HepG2 (cell line): ENCODE measurements around the gene AMIGO3. TPM values are rescaled to one million over a fixed set of nuclear protein-coding genes. Genes with fewer than 3 reads are reported as not detected.

Experiments used
- ATAC-seq: fragments of 200-7000 bp; cut with Tn5 transposase; 3 replicates; pipeline ENCODE4 v1.9.1; 2020; ENCODE audit warnings: mild to moderate bottlenecking, moderate library complexity
- BruUV-seq: library from RNA; stranded (reverse); fragments of 400-500 nt; replicated peaks from 2 replicates; lab custom pipeline; 2021; lab: Mats Ljungman, UMichigan
- CTCF ChIA-PET: fragments of 300-600 bp; formaldehyde crosslinking; extraction: SDS; loops from one replicate; lab custom pipeline; 2021; ENCODE audit warnings: low total read pairs, inconsistent platforms, low intra/inter-chr PET ratio; lab: Yijun Ruan, JAX
- POLR2A ChIA-PET: fragments of 350-600 bp; sonication (Branson Sonifier 250); formaldehyde crosslinking; loops from one replicate; lab custom pipeline; 2020; ENCODE audit warnings: antibody characterized with exemption, inconsistent platforms; lab: Yijun Ruan, JAX
- DNase-seq: peaks from one replicate; pipeline ENCODE4 v3.0.0-alpha.2; 2015; ENCODE audit warnings: low spot score
- FAIRE-seq: peaks from 3 replicates; lab custom pipeline; 2011; peaks lifted over from hg19 to GRCh38; lab: Jason Lieb, UNC
- H2AFZ ChIP-seq: one replicate; pipeline ENCODE4 v1.6.1; 2011; ENCODE audit warnings: low read length, inconsistent platforms
- H3K27ac ChIP-seq: fragments of 300-600 bp; 3 replicates; pipeline ENCODE4 v1.8.0; 2011; ENCODE audit warnings: mixed run types, mild to moderate bottlenecking, mixed read lengths, low read length, inconsistent platforms; ENCODE audit not compliant: insufficient read depth; ENCODE audit errors: extremely low read length
- H3K27me3 ChIP-seq, 2 experiments: fragments of 200-600 bp in 1 of 2; 2 replicates in 1 of 2; 3 replicates in 1 of 2; pipeline versions ENCODE4 v1.6.0 to v1.8.0; 2011; ENCODE audit warnings: low read length in 2 of 2, mild to moderate bottlenecking in 2 of 2, moderate library complexity in 2 of 2, inconsistent platforms in 1 of 2; ENCODE audit not compliant: insufficient read depth in 2 of 2, control insufficient read depth in 1 of 2
- H3K36me3 ChIP-seq, 2 experiments: fragments of 200-600 bp in 1 of 2; replicated peaks in 1 of 2; 2 replicates in 1 of 2; 3 replicates in 1 of 2; pipeline versions ENCODE4 v1.5.1 to v1.8.0; 2011; ENCODE audit warnings: low read length in 2 of 2, inconsistent platforms in 1 of 2; ENCODE audit not compliant: insufficient read depth in 2 of 2, control insufficient read depth in 1 of 2
- H3K4me1 ChIP-seq: 2 replicates; pipeline ENCODE4 v1.5.1; 2012; ENCODE audit warnings: low read length, inconsistent platforms; ENCODE audit not compliant: insufficient read depth
- H3K4me2 ChIP-seq: 2 replicates; pipeline ENCODE4 v1.6.0; 2011; ENCODE audit warnings: low read depth, low read length, inconsistent platforms
- H3K4me3 ChIP-seq, 3 experiments: fragments of 200-600 bp in 1 of 3; sonication (generic), shearing (Covaris generic) in 1 of 3; replicated peaks in 1 of 3; 2 replicates each; pipeline ENCODE4 v1.5.1; 2011 to 2016; ENCODE audit warnings: low read length in 3 of 3, inconsistent platforms in 2 of 3, low read depth in 2 of 3, mild to moderate bottlenecking in 2 of 3, control low read depth in 1 of 3, mixed read lengths in 1 of 3; ENCODE audit not compliant: insufficient read depth in 1 of 3
- H3K79me2 ChIP-seq: one replicate; pipeline ENCODE4 v1.6.1; 2011; ENCODE audit warnings: low read length, inconsistent platforms; ENCODE audit not compliant: insufficient read depth
- H3K9ac ChIP-seq: 2 replicates; pipeline ENCODE4 v1.6.0; 2011; ENCODE audit warnings: mild to moderate bottlenecking, low read depth, low read length, inconsistent platforms; ENCODE audit not compliant: insufficient read depth
- H3K9me3 ChIP-seq: 2 replicates; pipeline ENCODE4 v1.5.1; 2012; ENCODE audit warnings: mild to moderate bottlenecking, low read length
- H4K20me1 ChIP-seq: 2 replicates; pipeline ENCODE4 v1.6.0; 2011; ENCODE audit warnings: inconsistent platforms, mild to moderate bottlenecking, low read length, moderate library complexity; ENCODE audit not compliant: insufficient read depth
- AGO1 ChIP-seq: fragments of 200-400 bp; formaldehyde crosslinking; IDR thresholded peaks from 2 replicates; pipeline ENCODE4 v1.6.1; 2017; ENCODE audit warnings: mild to moderate bottlenecking, low read depth, low read length, moderate library complexity; ENCODE audit not compliant: poor library complexity, severe bottlenecking
- DPF2 ChIP-seq: sonication (generic); formaldehyde crosslinking; IDR thresholded peaks from 2 replicates; pipeline ENCODE4 v1.4.0; 2020; ENCODE audit warnings: mild to moderate bottlenecking, low read depth, missing genetic modification reagents, borderline replicate concordance
- HNRNPL ChIP-seq: fragments of 200-400 bp; formaldehyde crosslinking; IDR thresholded peaks from 2 replicates; pipeline ENCODE4 v1.6.1; 2017; ENCODE audit warnings: mild to moderate bottlenecking, low read depth, low read length
- IRX3 ChIP-seq: sonication (generic); formaldehyde crosslinking; IDR thresholded peaks from 2 replicates; pipeline ENCODE4 v1.8.1; 2023; ENCODE audit warnings: mild to moderate bottlenecking, low read depth, missing genetic modification reagents, borderline replicate concordance
- NR0B2 ChIP-seq: sonication (generic); formaldehyde crosslinking; IDR thresholded peaks from 2 replicates; pipeline ENCODE4 v1.4.0; 2020; ENCODE audit warnings: mild to moderate bottlenecking, missing genetic modification reagents
- PCBP1 ChIP-seq: fragments of 200-400 bp; formaldehyde crosslinking; IDR thresholded peaks from 2 replicates; pipeline ENCODE4 v1.6.1; 2017; ENCODE audit warnings: mild to moderate bottlenecking, low read depth, low read length, borderline replicate concordance
- PRPF4 ChIP-seq: fragments of 200-400 bp; formaldehyde crosslinking; IDR thresholded peaks from 2 replicates; pipeline ENCODE4 v1.6.1; 2016; ENCODE audit warnings: low read length, low read depth; ENCODE audit not compliant: poor library complexity, severe bottlenecking
- RFXAP ChIP-seq: sonication (generic); formaldehyde crosslinking; IDR thresholded peaks from 2 replicates; pipeline ENCODE4 v1.4.0; 2020; ENCODE audit warnings: missing genetic modification reagents, borderline replicate concordance
- SRSF9 ChIP-seq: fragments of 200-400 bp; formaldehyde crosslinking; IDR thresholded peaks from 2 replicates; pipeline ENCODE4 v1.6.1; 2018; ENCODE audit warnings: borderline replicate concordance, mild to moderate bottlenecking, low read depth, low read length; ENCODE audit not compliant: insufficient read depth, poor library complexity, severe bottlenecking
- ZKSCAN5 ChIP-seq: sonication (generic); formaldehyde crosslinking; IDR thresholded peaks from 2 replicates; pipeline ENCODE4 v1.5.1; 2020; ENCODE audit warnings: mild to moderate bottlenecking, missing genetic modification reagents
- ZNF224 ChIP-seq: sonication (generic); formaldehyde crosslinking; IDR thresholded peaks from 2 replicates; pipeline ENCODE4 v1.5.0; 2020; ENCODE audit warnings: mild to moderate bottlenecking, missing genetic modification reagents
- ZNF24 ChIP-seq: fragments of 450-650 bp; IDR thresholded peaks from 2 replicates; pipeline ENCODE4 v1.6.1; 2017; ENCODE audit warnings: antibody characterized with exemption, mild to moderate bottlenecking
- ZNF256 ChIP-seq: sonication (generic); formaldehyde crosslinking; conservative IDR thresholded peaks from 2 replicates; pipeline ENCODE4 v1.4.0; 2020; ENCODE audit warnings: missing genetic modification reagents
- ZNF496 ChIP-seq: sonication (generic); formaldehyde crosslinking; IDR thresholded peaks from 2 replicates; pipeline ENCODE4 v1.8.1; 2023; ENCODE audit warnings: mild to moderate bottlenecking, moderate library complexity, missing genetic modification reagents; ENCODE audit not compliant: insufficient replicate concordance
- ZNF558 ChIP-seq: sonication (generic); formaldehyde crosslinking; IDR thresholded peaks from 2 replicates; pipeline ENCODE4 v1.9.0; 2022; ENCODE audit warnings: mild to moderate bottlenecking, missing genetic modification reagents, borderline replicate concordance
- ZNF781 ChIP-seq: sonication (generic); formaldehyde crosslinking; IDR thresholded peaks from 2 replicates; pipeline ENCODE4 v1.5.1; 2020; ENCODE audit warnings: borderline replicate concordance, mild to moderate bottlenecking, missing genetic modification reagents; ENCODE audit errors: not compliant biosample characterization
- ZNF839 ChIP-seq: sonication (generic); formaldehyde crosslinking; IDR thresholded peaks from 2 replicates; pipeline ENCODE4 v1.4.0; 2020; ENCODE audit warnings: missing genetic modification reagents, mild to moderate bottlenecking, borderline replicate concordance
- WGBS: methylation state at CpG from one replicate; pipeline ENCODE4 v1.1.6; 2017; ENCODE audit warnings: low lambda C conversion rate; 5-methylcytosine and 5-hydroxymethylcytosine counted together
- in situ Hi-C: cut with HindIII; loops from 2 replicates; pipeline ENCODE4 v1.10.0; 2017; ENCODE audit warnings: low pct_unique_long_range_greater_than_20kb; ENCODE audit not compliant: extremely low pct_ligation_motif_present
- intact Hi-C: fragments of 100-400 bp; cut with micrococcal nuclease; formaldehyde crosslinking; loops from one replicate; pipeline ENCODE4 v1.10.0; 2022; ENCODE audit not compliant: unreplicated experiment
- polyA plus RNA-seq, 8 experiments: library from polyadenylated mRNA; depleted of rRNA in 3 of 8; stranded (reverse) in 7 of 8; unstranded in 1 of 8; fragments of >200 nt; fragmentation: Illumina TruSeq in 4 of 8; extraction: Trizol in 4 of 8; gene quantifications; 2 replicates each; pipeline versions ENCODE4 v1.2.1 to v1.2.3, GENCODE V29; 2011 to 2016; ENCODE audit warnings: low read depth in 4 of 8, missing spikeins in 1 of 8, mixed read lengths in 1 of 8; ENCODE audit not compliant: insufficient read depth in 1 of 8
- total RNA-seq, 5 experiments: library from RNA; depleted of rRNA; stranded (reverse); fragments of >200 nt; fragmentation: Illumina TruSeq; extraction: Trizol; gene quantifications; 2 replicates each; pipeline ENCODE4 v1.2.3, GENCODE V29; 2016; ENCODE audit warnings: low read depth in 1 of 5
- TF ChIP-seq, protein P1 (sequence below): sonication (generic); formaldehyde crosslinking; IDR thresholded peaks from 2 replicates; pipeline ENCODE4 v1.5.0; 2020; ENCODE audit warnings: missing genetic modification reagents
- TF ChIP-seq, protein P2 (sequence below): sonication (generic); formaldehyde crosslinking; IDR thresholded peaks from 2 replicates; pipeline ENCODE4 v1.9.0; 2022; ENCODE audit warnings: low read depth, missing genetic modification reagents

Gene AMIGO3
- total and polyA plus RNA-seq, 2 of the 13 experiments (the other 11 are each of a cell fraction or from before 2014, with no cell fraction given), result 0.35 TPM; not detected in 1

DNA sequence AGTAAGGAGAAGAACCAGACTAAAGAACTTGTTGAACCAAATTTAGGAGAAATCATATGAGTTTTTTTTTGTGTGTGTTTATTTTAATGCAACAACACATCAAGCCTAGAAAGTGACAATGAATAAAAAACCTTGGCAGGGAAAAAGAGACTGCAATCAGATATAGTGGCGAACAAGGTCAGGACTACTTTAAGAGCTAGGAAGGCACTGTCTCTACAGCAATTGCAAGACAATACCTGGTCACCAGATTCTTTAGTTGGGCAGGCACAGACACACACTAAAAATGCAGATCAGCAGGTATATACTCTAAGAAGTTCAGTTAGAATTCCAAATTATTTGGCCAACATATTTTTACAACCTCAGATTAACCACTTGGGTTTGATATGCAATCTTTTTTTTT is 35.1 kb upstream of the AMIGO3 start (continued):
- no peak for TF ChIP-seq PRPF4
- TF ChIP-seq ZNF781 (CRISPR knock-in tag), result no peak
- no peak for TF ChIP-seq SRSF9
- no peak for TF ChIP-seq HNRNPL
- TF ChIP-seq ZKSCAN5 (CRISPR knock-in tag), result no peak
- no peak for TF ChIP-seq IRX3

GRCh38 chr3:49751501-49751900 is 32.0 kb upstream of the AMIGO3 start:
- FAIRE-seq, result no peak
- H3K9ac ChIP-seq, result no peak overlapping the region
- peaks cover 2 to 9% of the 10 kb centered on the region in 2 experiments; a peak in 3 of 5 replicates for H3K36me3 ChIP-seq
- no peaks in the 10 kb centered on the region; the same call in 1 of the 2 replicates for H4K20me1 ChIP-seq
- H3K4me3 ChIP-seq, result no peak overlapping the region
- H3K79me2 ChIP-seq, result peaks cover 63% of the 10 kb centered on the region
- H3K9me3 ChIP-seq, result no peaks in the 10 kb centered on the region
- peak overlapping the region; percentile 63 for H3K27ac ChIP-seq
- DNase-seq, result no peak
- H3K4me2 ChIP-seq, result no peak overlapping the region
- H3K27me3 ChIP-seq, result no peaks in the 10 kb centered on the region
- in situ Hi-C loops (no loop called here), intact Hi-C loops (no loop called here)
- POLR2A ChIA-PET, result interaction anchor here (2.2 kb wide), 1 partner anchor 35 kb away, joined by 4 read pairs; the partner anchor contains the start of gene IP6K1
- H2AFZ ChIP-seq, result no peak overlapping the region
- no TSS peak for BruUV-seq
- 84% methylated on average over 4 of the region's 4 CpGs for WGBS
- peaks cover 54% of the 10 kb centered on the region for H3K4me1 ChIP-seq
- no peak for ATAC-seq
- CTCF ChIA-PET, result no interaction called here
- TF ChIP-seq RFXAP (CRISPR knock-in tag), result no peak
- no peak for TF ChIP-seq ZNF224 (CRISPR knock-in tag)
- TF ChIP-seq ZNF839, result no peak
- no peak for TF ChIP-seq NR0B2 (CRISPR knock-in tag)
- TF ChIP-seq, protein P1, sequence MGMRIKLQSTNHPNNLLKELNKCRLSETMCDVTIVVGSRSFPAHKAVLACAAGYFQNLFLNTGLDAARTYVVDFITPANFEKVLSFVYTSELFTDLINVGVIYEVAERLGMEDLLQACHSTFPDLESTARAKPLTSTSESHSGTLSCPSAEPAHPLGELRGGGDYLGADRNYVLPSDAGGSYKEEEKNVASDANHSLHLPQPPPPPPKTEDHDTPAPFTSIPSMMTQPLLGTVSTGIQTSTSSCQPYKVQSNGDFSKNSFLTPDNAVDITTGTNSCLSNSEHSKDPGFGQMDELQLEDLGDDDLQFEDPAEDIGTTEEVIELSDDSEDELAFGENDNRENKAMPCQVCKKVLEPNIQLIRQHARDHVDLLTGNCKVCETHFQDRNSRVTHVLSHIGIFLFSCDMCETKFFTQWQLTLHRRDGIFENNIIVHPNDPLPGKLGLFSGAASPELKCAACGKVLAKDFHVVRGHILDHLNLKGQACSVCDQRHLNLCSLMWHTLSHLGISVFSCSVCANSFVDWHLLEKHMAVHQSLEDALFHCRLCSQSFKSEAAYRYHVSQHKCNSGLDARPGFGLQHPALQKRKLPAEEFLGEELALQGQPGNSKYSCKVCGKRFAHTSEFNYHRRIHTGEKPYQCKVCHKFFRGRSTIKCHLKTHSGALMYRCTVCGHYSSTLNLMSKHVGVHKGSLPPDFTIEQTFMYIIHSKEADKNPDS (CRISPR knock-in tag), result no peak
- TF ChIP-seq ZNF24, result no peak
- TF ChIP-seq, protein P2, sequence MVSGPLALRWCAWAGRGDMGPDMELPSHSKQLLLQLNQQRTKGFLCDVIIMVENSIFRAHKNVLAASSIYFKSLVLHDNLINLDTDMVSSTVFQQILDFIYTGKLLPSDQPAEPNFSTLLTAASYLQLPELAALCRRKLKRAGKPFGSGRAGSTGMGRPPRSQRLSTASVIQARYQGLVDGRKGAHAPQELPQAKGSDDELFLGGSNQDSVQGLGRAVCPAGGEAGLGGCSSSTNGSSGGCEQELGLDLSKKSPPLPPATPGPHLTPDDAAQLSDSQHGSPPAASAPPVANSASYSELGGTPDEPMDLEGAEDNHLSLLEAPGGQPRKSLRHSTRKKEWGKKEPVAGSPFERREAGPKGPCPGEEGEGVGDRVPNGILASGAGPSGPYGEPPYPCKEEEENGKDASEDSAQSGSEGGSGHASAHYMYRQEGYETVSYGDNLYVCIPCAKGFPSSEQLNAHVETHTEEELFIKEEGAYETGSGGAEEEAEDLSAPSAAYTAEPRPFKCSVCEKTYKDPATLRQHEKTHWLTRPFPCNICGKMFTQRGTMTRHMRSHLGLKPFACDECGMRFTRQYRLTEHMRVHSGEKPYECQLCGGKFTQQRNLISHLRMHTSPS, result no peak
- no peak for TF ChIP-seq ZNF256 (CRISPR knock-in tag)
- no peak for TF ChIP-seq PCBP1
- TF ChIP-seq DPF2 (CRISPR knock-in tag), result no peak
- TF ChIP-seq ZNF496, result no peak
- no peak for TF ChIP-seq AGO1
- TF ChIP-seq ZNF558 (CRISPR knock-in tag), result no peak
